ENCODE results near the gene AOX1.
A peak's percentile ranks its signal among the peaks of the same experiment; 100 is the strongest.

AOX1 gene

DNA sequence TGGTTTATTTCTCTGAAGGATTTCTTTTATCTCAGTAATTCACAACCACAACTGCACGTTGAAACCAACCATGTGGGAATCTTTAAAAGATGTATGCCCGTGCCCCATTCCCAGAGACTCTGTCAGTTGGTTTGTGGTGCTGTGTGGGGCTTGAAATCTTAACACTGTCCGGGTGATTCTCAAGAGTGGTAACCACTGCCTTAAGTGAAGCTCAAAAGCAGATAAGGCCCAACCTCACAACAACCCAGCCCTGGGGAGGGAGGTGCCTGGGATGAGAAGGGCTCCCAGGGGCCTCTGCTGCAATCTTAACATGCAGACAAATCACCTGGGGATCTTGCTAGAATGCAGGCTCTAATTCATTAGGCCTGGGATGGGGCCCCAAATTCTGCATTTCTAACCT lies 13.4 kb downstream of the AOX1 start:
- ChIA-PET POLR2A (ENCODE audit: low non-redundant PET) (no interaction called here), CTCF (no interaction called here)
- H3K27ac ChIP-seq = no peak overlapping the region
- no peak for DNase-seq (ENCODE audit: low spot score)
- TF ChIP-seq, protein P1, sequence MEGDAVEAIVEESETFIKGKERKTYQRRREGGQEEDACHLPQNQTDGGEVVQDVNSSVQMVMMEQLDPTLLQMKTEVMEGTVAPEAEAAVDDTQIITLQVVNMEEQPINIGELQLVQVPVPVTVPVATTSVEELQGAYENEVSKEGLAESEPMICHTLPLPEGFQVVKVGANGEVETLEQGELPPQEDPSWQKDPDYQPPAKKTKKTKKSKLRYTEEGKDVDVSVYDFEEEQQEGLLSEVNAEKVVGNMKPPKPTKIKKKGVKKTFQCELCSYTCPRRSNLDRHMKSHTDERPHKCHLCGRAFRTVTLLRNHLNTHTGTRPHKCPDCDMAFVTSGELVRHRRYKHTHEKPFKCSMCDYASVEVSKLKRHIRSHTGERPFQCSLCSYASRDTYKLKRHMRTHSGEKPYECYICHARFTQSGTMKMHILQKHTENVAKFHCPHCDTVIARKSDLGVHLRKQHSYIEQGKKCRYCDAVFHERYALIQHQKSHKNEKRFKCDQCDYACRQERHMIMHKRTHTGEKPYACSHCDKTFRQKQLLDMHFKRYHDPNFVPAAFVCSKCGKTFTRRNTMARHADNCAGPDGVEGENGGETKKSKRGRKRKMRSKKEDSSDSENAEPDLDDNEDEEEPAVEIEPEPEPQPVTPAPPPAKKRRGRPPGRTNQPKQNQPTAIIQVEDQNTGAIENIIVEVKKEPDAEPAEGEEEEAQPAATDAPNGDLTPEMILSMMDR (conservative IDR thresholded peaks at IDR 0.05; ENCODE audit: low read depth) = no peak

DNA sequence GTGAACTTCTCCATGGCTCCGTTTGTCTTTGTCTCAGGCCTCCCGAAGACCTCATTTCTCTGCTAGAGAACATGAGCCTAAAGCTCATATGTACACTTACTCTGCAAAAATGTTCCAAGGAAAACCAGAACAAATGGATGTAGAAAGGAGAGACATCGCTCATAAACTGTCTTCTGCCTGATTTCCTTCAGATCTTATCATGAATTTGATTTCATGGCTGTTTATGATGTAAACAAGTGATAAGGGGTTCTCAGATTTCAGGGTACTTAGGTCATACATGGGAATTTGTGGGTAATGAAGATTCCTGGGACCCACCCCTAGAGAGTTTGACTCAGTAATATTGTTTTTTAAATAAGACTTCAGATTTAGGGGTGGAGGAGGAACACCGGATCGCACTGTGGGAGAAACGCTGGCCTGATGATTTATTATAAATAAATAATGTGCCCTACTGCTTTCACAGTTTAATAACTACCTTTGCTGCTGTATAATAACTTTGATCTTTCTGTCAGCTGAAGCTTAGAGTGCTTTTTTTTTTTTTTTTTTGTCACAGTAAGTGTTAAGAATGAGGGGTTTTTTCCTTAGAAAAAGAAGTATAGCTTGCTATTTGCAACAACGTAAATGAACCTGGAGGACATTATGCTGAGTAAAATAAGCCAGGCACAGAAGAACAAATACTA lies 14.9 kb downstream of the AOX1 start:
- POLR2A ChIA-PET (ENCODE audit: low non-redundant PET) = no interaction called here

GRCh38 chr2:200602584-200602983 lies 16.8 kb downstream of the AOX1 start:
- ChIA-PET CTCF (interaction anchor here (0.6 kb wide), 1 partner anchor 87 kb away, joined by 3 read pairs; no protein-coding TSS in a partner anchor), POLR2A (ENCODE audit: low non-redundant PET) (no interaction called here)
- no peak overlapping the region for H3K27ac ChIP-seq
- DNase-seq (ENCODE audit: low spot score) = no peak
- TF ChIP-seq, protein P1 (conservative IDR thresholded peaks at IDR 0.05; ENCODE audit: low read depth) = no peak

More for the DNA sequence above, 14.9 kb downstream of the AOX1 start:
- DNase-seq (ENCODE audit: low spot score) = no peak
- no peak overlapping the region for H3K27ac ChIP-seq
- CTCF ChIA-PET = interaction anchor here (0.6 kb wide), 1 partner anchor 29 kb away, joined by 3 read pairs; no protein-coding TSS in a partner anchor
- TF ChIP-seq, protein P1 (conservative IDR thresholded peaks at IDR 0.05; ENCODE audit: low read depth) = no peak

GRCh38 chr2:200603972-200604371 lies 18.2 kb downstream of the AOX1 start:
- TF ChIP-seq, protein P1 (conservative IDR thresholded peaks at IDR 0.05; ENCODE audit: low read depth) = no peak
- H3K27ac ChIP-seq = peak overlapping the region; percentile 75
- DNase-seq (ENCODE audit: low spot score) = peak; percentile 76
- ChIA-PET CTCF (no interaction called here), POLR2A (ENCODE audit: low non-redundant PET) (no interaction called here)

DNA sequence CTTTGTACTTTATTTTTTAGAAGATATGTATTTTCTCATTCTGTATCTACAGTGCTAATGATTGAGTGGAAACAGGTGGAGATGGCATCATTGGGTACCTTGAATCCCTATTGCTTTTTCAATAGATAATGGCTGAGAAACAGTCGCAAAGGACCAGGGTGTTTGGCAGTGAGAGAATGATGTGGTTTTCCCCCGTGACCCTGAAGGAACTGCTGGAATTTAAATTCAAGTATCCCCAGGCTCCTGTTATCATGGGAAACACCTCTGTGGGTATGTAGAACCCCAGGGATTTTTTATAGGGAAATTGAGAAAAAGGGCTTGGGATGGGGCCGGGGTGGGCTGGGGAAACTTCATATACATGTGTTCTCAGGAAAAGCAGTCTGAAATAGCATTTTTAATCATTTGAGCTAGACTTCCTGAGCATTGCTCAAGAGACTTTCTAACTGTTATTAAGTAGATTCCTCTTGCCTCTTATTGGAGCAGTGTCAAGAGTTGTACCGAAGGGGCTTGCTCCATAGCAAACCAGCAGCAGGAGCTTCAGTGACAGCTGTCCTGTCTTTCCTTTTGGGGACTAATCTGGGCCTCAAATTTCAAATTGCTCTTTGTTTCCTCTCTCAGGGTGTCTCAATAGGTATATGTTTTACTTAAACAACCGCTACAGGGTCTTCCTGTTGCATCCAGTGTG lies 18.9 kb downstream of the AOX1 start:
- H3K27ac ChIP-seq = no peak overlapping the region
- TF ChIP-seq, protein P1 (conservative IDR thresholded peaks at IDR 0.05; ENCODE audit: low read depth) = no peak
- CTCF ChIA-PET = interaction anchor here (0.7 kb wide), 1 partner anchor 95 kb away, joined by 3 read pairs; no protein-coding TSS in a partner anchor
- DNase-seq (ENCODE audit: low spot score) = no peak
- POLR2A ChIA-PET (ENCODE audit: low non-redundant PET) = no interaction called here

DNA sequence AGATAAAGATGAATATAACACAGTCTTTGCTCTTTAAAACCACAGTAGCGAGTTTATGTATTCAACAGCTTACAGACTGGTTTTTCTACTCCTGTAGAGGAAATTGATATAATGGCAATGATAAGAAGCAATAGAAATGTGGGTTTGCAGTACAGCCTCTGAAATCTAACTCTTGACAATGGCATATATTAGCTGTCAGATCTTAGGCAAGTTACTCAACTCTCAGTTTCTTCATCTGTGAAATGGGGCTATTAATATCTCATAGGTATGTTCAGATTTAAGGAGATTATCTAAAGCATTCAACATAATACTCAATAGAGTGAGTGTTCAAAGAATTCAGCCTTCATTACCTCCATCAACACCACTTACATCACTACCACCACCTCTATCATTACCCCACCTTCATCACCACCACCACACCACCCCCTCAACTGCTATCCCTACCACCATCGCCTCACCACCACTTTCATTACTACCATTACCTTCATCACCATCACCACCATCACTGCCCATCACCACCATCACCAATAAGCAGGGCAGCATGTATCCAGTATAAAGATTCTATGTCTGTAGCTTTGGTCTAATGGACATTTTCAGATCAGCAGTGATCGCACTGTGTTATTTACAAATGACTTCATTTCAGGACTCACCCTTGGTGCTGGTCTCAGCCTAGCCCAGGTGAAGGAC lies 22.7 kb downstream of the AOX1 start:
- TF ChIP-seq, protein P1 (conservative IDR thresholded peaks at IDR 0.05; ENCODE audit: low read depth) = no peak
- POLR2A ChIA-PET (ENCODE audit: low non-redundant PET) = no interaction called here
- H3K27ac ChIP-seq = peak overlapping the region; percentile 31; the same call in 1 of the 2 replicates
- DNase-seq (ENCODE audit: low spot score) = no peak
- CTCF ChIA-PET = no interaction called here
